DOHH2 (cell line): ENCODE data around the gene SNTB2.

Source experiments
- EZH2phosphoT487 ChIP-seq: fragments of 200-600 bp; sonication (generic); IDR thresholded peaks from 2 replicates; pipeline ENCODE4 v1.6.1; 2017; ENCODE audit warnings: borderline replicate concordance, mild to moderate bottlenecking, antibody characterized with exemption, low read length, moderate library complexity, mixed read lengths
- TF ChIP-seq, protein P1 (sequence below): fragments of 200-600 bp; sonication (generic); IDR thresholded peaks from one replicate; pipeline ENCODE4 v1.5.1; 2014; ENCODE audit warnings: antibody characterized with exemption, mild to moderate bottlenecking, low read depth, low read length; ENCODE audit not compliant: poor library complexity, severe bottlenecking

DNA sequence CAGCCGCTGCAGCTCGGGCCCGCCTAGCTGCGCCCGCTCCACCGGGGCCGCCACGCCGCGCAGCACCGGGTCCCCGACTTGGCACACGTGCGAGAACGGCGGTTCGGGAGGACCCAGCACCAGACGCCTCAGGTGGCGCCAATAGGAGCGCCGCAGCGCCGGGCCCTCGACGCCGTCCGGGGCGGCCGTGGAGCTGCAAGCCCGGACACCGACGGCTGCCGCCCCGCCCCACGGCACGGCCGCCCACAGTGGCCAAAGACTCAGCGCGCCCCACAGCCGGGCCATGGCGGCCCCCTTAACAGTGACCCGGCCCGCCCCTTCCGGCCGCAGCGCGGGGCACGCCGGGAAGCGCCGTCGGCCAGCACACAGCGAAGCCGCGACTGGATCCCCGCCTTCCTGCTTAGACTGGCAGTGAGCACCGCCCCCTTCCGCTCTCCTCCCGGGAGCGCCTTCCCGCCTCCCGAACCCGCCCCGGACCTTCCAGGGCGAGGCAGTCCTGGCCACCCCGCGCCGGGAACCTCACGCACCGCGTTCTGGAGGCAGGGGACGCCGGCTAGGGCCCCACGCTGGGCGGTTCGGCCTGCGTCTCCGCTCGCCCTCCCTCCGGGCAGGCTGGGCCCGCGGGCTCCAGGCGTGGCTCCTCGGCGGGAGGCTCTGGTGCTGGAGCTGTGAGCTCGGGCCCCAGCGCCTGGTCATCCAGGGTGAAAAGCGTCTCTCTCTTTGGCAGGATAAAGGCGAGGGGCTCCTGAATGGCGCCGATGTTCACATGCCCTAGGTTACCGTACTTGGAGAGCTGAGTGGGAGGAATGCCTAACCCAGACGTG is 143.5 kb downstream of the SNTB2 start, which contains the start of gene PDF:
- TF ChIP-seq, protein P1, sequence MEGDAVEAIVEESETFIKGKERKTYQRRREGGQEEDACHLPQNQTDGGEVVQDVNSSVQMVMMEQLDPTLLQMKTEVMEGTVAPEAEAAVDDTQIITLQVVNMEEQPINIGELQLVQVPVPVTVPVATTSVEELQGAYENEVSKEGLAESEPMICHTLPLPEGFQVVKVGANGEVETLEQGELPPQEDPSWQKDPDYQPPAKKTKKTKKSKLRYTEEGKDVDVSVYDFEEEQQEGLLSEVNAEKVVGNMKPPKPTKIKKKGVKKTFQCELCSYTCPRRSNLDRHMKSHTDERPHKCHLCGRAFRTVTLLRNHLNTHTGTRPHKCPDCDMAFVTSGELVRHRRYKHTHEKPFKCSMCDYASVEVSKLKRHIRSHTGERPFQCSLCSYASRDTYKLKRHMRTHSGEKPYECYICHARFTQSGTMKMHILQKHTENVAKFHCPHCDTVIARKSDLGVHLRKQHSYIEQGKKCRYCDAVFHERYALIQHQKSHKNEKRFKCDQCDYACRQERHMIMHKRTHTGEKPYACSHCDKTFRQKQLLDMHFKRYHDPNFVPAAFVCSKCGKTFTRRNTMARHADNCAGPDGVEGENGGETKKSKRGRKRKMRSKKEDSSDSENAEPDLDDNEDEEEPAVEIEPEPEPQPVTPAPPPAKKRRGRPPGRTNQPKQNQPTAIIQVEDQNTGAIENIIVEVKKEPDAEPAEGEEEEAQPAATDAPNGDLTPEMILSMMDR = no peak
- no peak for TF ChIP-seq EZH2phosphoT487
